Activated naive CD4-positive, alpha-beta T cell treated with anti-CD3 and anti-CD28 coated beads, Interleukin-2, amount 50 U/mL, for 16 hours (primary cell): ENCODE results near the gene TMEM72.

Experiments
- DNase-seq: peaks from one replicate; pipeline ENCODE4 v3.0.0-alpha.2; 2020

The TMEM72 gene

DNA sequence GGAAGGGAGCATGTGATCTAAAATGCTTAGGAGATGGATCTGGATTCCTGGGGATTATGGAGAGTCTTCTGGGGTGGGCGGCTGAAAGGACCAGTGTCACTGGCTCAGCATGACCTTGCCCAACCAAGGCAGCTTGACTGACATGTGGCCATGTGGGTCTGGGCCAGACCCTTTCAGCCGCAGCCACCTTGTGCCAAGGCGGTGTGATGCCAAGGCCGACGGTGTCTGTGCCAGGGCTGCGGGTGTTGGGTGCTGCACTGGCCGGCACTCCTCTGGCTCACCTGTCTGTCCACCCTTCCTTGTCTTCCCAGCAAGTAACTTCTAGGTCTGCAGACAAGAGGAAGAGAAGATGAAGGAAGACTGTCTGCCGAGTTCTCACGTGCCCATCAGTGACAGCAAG, 58.7 kb downstream of the TMEM72 start:
- no peak for DNase-seq

DNA sequence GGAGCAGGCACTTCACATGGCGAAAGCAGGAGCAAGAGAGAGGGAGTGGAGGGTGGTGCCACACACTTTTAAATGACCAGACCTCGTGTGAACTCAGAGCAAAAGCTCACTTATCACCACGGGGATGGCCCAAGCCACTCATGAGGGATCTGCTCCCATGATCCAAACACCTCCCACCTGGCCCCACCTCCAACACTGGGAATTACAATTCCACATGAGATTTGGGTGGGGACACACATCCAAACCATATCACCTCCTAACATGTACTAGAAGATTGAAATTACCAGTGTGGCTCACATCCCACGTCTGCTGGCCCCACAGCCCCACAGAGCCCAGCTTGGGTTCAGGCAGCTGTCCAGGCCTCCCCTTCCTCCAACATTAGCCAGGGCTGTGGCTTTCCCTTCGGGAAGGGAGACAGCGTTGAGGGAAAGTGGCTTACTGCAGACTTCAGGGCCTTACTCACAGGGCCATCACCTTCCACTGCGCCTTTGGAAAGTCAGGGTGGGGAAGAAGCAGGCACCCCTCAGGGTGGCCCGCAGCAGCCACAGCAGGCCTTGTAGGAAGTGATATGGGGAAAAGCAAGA, 59.8 kb downstream of the TMEM72 start:
- no peak for DNase-seq

DNA sequence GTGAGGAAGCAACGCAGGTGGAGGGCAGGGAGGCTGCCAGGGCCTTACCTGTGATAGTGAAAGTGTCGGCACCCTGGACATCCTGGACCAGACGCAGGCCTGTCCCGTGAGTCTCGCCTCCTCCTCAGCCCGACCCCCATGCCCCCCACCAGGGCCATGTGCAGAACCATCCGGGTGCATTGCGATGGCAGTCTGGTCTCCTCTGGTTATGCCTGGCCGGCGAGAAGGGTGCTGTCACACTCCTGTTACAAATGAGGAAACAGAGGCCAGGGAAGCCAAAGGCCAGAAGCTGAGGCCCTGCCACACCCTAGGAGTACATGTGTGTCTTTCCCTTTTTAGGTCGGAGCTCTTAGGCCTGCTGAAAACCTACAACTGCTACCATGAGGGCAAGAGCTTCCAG, 60.3 kb downstream of the TMEM72 start:
- no peak for DNase-seq

DNA sequence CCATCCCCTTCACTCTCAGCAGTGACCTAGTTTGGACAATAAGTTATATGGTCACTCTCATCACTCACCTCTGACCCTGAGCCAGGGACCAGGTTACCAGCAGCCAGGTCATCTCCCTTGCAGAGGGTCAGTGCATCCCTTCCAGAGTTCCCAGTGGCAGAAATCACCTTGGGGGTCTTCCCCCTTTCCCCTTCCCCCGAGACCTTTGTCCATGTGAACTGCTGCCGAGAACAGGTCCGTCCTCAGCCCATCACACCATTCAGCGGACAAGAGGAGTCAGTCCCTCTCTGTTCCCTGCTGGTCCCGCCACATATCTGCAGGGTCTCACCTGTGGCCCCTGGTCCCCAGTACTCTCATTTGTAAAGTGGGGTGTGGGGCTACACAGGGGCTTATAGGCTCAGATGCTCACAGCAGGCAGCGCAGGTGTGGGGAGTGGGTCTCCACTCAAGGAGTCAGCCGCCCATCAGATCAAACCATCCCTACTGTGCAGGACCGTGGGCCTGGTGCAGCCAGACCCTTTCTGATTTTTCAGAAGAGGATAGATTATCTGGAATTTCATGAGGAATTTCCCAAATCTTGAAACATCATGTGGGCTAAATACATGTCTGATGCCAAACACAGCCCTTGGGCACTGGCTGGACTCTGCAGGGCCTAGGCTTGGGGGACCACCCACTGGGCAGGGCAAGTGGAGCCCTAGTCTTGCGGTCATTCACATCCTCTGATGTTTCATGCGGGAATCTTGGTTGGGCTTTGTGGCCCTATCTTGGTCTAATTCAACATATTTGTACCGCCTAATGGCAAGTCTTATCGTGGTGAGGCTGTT, 61.0 kb downstream of the TMEM72 start:
- no peak for DNase-seq

DNA sequence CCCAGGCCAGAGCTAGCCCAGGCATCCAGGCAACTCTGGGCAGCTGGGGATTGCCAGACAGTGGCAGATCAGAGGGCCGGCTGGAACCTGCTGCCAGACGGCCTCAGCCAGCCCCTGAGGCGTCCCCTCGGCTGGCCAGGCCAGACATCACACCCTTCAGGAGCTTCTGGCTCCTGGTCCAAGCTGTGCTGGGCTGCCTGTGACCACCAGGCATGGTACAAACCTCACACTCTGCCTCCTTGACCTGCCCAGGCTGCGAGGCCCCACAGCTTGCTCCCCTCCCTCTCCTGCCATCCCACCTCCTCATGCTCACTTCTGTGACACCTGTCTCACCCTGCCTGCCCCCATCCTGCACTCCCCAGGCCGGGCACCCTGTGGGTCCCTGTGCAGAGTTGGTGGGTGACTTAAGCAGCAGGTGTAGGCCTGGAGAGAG, 61.8 kb downstream of the TMEM72 start:
- DNase-seq: no peak

DNA sequence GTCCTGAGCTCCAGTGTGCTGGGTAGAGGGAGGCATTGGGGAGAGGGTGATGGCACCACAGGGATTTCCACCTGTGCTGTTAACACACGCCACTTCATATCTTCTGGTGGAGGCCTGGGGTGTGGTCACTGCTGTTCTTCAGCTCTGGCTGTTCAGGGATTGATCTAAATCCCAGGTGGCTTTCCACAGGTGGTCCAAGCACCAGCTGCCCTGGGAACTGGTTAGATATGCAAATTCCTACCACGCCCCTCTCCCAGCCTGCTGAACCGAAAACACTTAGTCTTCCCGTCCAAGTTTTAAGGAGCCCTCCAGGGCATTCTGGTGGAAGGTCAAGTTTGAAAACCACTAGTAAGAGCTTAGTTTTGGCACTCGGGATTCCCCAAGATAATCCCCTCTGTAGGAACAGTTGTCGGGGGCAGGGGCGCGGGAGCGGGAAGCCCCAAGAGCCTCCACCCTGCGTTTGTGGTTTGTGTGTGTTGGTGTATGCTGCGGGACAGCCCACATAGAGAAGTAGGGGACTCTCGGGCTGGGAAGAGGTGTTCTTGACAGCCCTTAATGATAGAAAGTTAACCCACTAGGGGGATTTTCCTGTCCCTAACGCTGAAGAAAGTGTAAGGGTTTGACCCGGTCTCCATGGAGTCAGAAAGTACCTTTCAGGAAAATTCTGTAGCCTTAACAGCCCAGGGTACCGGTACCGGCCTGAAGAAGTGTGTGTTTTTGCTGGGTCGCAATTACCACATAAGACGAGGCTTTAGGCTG, 62.4 kb downstream of the TMEM72 start:
- DNase-seq: no peak

DNA sequence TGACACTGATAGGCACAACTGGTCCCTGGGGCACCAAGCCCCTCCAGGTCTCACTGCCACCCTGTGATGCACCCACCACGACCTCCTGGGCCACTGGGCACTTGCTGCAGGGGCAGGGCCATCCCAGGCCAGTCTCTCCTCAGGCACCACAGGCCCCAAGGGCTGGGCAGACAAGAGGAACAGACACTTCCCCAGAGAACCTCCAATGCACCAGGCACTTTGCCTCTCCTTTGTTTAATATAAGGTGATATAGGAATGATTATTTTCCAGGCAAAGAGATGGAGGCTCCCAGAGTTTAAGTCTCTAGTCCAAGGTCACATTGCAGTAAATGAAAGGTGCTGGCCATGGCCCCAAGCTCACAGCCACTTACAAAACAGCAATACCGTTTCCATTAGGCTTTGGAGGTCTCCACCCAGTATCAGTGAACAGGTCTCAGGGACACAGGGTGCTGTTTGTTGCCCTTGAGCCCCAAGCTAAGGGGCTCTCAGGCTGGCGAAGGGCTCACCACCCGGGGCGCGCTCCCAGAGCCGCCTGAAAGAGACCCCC, 63.0 kb downstream of the TMEM72 start:
- DNase-seq: no peak

DNA sequence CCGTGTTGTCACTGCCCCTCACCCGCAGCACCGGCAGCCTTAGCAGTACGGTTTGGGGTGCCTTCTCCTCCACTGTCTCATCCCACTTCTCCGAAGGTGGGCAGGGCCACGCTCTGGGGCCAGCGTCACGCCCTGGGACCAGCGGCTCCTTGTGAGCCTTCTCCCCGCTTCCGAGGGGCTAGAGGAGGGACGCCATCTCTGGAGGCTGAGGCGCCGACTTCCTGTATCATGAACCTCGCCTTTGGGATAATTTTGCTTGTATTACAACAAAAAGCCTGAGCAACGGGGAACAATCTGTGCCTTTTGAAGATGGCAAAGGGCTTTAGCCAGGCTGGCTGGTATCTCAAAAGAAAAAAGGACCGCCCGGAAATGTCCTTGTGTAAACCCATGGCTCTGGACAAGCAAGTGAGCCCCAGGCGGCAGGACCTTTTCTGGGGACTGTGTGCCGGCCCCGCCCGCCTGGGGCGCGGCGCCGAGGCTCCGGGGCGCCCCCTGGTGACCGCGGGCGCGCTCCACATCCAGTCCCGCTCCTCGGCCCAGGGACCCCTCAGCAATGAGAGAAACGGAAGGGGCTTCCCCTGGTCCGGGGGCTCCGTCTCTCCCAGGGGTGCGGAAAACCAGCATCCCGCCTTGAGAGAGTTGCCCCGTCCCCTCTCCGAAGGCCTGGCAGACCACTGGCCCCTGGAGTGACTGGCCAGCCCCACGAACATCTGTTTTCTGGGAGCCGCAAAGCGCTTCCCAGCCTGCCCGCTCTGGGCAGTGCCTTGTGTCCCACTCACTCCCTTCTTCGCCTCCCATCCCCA, 63.7 kb downstream of the TMEM72 start:
- DNase-seq: peak; percentile 65

DNA sequence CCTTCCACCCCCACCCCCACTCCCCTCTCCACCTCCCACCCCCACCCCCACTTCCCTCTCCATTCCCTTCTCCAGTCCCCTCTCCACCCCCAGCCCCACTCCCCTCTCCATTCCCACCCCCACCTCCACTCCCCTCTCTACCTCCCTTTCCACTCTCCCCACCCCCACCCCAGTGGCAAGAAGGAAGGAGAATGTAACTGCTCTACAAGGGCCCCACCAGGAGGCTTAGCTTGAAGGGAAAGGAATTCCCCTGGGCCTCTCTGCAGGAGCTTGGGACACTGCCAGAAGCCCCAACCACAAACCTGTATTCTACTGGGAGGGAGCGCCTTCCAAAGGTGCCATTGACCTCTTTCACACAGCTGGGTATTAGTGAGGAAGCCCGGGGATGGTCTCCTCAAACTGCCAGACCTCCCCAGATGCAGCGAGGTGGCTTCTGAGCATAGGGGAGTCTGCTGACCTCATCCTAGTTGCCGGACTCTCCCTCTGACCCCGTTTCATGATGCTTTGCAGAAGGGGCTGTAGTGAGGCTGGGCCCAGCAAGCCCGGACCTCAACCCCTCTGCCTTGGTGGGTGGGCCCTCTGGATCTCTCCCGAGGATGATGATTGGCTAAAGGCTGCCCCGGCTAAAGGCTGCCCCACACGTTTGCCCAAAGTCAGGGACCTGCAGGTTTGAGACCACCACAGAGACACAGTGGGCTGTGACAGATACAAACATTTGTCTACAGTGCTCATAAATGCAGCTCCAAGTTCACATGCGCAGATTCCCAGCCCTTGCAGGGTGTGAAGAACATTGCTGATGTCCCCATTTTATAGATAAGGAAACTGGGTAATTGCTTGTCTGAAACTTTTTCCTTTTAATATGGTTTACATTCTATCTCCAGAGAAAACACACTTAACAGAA, 64.5 kb downstream of the TMEM72 start:
- DNase-seq: no peak

DNA sequence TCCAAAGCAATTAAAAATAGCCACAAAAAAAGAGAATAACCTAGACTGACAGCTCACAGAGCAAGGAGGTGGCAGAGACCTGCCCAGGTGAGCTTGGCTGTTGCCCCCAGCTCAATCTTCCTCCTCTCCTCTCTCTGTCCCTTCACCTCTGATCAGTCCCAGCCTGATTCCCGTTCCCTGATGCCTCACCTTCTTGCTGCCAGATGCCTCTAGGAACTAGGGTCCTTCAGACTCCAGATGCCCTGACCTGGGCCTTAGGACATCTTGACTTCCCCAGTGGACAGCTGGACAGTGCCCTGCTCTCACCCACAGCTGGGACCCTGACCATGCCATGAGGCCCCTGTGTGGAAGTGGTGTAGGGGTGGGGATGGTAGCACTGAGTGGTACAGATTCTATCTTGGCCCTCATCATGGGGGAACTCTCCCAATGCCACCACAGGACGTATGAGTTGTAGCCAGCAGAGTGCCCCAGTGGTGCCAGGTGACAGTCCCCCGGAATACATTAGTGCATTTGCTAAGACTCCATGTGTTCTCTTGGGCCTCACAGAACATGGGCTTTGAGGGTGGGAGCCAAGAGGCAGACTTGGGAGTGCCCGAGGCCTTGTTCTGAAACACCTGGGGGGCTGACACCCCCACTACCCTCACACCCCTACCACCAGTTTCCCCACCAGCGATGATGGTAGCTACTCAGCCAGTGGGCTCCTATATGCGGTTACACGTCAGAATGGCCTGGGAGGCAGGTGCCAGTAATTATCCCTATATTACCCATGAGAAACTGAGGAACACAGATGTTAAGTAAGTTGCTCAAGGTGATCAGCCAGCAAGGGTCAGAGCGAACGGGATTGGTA, 65.4 kb downstream of the TMEM72 start:
- DNase-seq: no peak

DNA sequence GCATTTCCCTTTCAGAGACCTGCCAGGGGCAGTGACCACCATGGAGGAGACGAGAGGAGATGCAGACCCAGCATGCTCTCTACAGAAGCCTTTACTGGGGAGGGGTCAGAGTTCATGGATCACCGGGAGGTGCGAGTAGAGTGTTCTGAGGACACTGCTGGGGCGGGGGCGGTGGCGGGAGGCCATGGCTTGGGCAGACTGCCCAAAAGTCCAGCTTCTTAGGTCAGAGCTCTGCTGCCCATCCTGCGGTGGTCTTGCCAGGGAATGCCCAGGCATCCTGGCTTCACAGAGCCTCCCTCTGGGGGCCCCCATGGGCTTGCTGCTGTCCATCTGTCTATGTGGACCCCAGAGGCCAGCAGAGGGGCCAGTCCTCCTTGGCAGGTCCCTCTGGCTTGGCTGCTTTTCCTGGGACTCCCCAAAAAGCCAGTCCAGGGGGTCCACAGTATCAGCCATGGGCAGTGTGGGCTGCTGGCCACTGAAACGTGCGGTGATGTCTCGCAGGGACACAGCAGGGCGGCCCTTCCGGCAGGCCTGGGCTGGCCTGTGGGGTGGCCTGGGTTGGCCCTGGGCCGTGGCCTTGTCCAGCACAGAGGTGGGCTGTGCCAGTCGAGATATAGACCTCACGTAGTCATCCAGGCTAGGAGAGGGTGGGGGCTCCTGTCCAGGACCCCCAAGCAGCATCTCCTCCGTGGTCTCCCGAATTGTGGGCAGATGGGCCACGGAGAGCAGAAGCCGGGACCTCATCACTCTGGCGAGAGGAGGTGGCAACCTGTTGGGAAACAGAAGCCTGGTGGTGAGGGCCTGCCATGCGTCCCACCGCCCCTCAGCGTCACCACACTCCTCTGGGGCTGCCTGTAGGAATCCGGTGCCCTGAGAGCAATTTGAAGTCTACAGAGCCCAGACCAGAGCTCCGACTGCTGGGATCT, 66.4 kb downstream of the TMEM72 start:
- DNase-seq: no peak

DNA sequence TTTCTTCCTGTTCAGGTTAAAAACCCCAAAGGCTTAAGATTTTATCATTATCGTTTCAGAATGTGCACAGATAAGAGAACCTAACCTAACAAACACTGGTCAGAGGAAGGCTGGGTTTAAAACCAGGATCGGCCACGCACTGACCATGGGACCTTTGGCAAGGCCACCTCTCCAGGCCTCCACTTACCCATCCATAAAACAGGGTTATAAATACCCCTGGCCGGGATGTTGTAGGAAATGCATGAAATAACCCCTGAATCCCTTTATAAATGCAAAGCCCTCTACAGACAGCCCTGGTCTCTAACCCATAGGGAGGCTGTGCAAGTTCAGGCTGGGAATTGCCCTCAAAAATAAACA, 67.1 kb downstream of the TMEM72 start:
- DNase-seq: no peak

DNA sequence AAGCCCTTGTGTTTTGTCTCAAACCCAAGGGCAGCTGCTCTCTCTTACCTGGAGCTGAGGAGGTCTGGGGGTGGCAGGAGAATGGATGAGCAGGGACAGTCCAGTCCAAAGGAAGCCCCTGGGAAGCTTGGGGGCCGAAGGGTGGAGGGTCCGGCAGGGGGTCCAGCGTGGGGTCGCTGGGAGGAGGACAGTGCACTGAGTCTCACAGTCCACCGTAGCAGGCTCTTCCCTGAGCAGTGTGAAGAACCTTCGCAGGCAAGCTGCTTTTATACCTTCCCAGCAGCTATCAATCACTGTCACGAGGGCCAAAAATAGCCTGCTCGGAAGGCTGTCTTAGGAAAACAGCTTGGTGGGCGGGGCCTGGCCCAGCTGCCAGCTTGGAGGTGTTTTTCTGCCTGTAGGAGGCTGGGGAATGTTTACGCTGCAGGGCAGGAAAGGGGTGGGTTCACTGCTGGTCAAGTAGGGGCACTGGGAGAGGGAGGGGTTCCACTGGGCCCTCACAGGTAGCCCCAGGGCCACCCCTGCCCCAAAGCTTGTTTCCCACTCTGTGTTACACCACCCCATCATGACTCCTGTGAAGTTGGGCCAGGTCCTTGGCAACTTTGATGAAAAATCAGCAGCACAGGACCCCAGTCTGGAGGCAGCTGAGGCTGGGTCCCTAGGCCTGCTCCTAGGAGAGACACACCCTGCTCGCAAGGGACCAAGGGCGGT, 67.6 kb downstream of the TMEM72 start, which contains the start of gene DEPP1:
Gene DEPP1, minus strand, starts transcription at position 240 of the 711 bp plus-strand sequence. CDS start 779 bp downstream, outside the sequence.
- DNase-seq: no peak

DNA sequence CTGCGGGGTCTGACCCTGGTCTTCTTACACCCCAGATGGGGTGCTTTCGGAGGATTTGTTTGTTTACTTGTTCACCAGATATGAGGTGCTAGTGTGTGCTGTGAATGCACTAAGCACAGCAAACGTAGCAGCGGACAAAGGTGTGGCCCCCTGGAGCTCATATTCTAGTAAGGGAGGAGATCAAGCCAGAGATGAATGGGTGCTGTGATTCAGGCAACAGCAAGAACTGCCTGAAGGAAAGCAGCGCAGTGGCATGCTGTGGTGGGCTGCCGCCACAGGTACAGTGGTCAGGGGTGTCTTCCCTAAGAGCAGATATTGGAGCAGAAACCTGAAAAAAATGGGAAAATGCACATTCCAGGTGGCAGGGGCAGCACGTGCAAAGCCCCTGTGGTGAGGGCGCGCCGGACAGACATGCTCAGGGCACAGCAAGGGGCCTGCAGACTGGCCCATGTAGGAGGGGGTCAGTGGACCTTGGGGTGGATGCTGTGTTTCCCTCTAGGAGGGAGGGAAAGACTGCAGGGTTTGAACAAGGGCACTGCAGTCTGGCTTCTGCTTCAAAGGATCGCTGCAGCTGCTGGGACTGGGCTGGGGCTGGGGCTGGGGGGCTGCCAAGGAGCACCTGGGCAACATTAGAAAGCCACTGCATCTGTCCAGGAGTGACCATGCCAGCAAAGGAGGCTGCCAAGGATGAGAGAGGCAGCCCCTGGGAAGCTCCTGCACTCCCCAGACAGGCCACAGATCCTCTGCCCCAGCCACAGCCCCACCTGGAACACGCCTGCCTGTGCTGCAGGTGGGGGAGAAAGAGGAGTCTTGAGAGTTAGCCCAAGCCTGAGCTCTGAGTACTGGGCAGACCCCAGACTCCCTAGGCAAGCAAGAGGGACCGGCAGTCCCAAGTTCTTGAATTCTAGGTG, 68.4 kb downstream of the TMEM72 start:
- DNase-seq: no peak

DNA sequence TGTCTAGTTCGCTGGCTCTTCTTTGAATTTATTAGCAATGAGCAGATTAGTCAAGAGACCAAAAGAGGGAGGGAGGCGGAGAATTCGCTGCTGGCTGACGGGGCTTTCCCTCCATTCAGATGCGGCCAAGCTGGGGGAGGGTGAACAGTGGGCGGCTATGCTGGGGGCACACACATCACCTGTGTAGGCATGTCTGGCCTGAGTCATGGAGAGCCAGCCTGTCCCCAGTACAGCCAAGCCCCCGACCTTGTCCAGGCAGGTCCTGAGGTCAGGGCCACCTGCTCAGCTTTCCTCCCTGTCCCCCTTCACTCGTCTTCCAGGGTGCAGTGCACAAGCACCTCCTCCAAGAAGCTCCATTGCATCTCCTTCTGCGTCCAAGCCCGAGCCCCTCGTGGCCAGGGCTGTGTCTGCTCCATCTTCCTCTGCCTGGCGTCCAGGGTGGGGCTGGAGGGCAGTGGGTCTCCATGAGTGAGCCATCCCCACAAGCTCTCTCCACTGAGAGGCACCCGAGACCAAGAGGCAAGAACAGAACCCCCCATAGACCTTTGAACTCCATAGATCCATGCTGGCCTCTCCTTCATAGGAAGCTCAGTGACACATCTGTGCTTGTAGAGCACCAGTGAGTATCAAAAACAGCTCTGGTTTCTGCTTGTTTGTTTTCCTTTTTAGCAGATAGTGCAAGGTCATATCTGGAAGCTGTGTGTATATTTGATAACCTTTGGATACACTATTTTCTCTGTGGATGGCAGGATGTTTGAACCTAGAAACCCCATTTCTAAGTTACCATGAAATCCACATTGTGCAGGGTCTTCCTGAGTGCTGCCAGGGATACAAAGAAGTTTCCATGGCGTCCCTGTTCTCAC, 69.4 kb downstream of the TMEM72 start:
- DNase-seq: no peak
